Left forelimb (tissue), 1 donor: ENCODE results near the gene ERP44.
A peak's percentile ranks its signal among the peaks of the same experiment; 100 is the strongest.
"Not testable (repeated sequence)": the region's sequence is repeated elsewhere in the genome, so short reads cannot be mapped to it uniquely, and the experiment has no call there.

ENCODE experiments used
- DNase-seq: peaks from one replicate; pipeline ENCODE4 v3.0.0-alpha.2; 2018; ENCODE audit warnings: low spot score

The ERP44 gene

DNA sequence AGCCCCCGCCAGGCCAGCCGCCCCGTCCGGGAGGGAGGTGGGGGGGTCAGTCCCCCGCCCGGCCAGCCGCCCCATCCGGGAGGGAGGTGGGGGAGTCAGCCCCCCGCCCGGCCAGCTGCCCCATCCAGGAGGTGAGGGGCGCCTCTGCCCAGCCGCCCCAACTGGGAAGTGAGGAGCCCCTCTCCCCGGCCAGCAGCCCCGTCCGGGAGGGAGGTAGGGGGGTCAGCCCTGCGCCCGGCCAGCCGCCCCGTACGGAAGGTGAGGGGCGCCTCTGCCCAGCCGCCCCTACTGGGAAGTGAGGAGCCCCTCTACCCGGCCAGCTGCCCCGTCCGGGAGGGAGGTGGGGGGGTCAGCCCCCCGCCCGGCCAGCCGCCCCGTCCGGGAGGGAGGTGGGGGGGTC is 30.8 kb downstream of the ERP44 start:
- DNase-seq = not testable (repeated sequence)

DNA sequence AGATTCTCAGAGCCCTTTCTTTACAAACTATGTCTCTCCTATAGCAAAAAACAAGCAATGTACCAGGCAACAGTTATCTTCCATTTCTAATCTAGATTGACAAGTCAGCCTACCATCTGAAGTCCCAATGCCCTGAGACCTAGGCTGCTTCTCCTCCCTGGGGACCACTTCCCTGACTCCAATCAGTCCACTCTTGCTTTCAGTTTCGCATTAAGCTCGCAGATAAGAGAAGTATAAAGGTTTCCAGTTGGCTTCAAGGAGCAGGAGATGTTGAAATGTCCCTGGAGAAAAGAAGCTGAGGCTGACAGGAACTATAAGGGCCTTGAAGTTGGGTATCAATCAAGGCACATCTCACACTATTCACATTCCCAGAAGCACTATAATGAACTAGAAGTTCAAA is 32.3 kb downstream of the ERP44 start:
- DNase-seq = no peak

DNA sequence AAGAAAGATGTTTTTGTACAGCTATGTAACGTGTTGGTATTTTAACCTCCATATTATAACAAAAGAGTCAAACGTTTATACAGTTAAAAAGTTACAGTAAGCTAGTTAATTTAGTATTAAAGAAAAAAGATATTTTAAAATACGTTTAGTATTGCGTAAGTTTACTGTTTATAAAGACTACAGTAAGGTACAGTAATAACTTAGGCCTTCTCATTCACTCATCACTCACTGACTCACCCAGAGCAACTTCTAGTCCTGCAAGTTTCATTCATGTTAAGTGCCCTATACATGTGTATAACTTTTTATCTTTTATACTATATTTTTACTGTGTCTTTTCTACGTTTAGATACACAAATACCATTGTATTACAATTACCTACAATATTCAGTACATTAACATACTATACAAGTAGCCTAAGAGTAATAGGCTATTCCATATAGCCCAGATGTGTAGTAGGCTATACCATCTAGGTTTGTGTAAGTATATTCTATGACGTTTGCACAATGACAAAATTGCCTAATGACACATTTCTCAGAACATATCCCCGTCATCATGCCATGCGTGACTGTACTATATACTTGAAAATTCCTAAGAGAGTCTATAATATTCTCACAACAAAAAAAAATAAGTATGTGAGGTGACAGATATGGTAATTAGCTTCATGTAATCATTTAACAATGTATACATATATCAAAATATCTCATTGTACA is 33.8 kb downstream of the ERP44 start:
- no peak for DNase-seq

DNA sequence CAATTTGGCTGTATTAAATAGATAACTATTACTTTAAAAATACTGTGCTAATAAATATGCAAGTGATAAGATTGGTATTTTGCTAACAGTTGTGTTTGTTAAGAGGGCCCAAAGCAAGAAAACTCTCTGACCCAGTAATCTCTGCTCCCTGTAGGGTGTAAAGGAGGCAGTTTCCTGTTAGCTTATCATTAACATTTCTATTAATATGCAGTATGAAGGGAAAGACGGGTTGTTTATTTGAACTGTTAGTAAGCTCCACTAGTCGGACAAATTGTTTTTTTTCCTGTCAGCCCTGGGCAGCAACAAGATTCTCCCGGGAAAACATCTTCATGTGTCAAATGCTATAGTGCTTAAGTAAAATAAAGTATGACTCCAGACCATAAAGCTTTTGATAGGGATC is 35.6 kb downstream of the ERP44 start:
- DNase-seq = no peak

DNA sequence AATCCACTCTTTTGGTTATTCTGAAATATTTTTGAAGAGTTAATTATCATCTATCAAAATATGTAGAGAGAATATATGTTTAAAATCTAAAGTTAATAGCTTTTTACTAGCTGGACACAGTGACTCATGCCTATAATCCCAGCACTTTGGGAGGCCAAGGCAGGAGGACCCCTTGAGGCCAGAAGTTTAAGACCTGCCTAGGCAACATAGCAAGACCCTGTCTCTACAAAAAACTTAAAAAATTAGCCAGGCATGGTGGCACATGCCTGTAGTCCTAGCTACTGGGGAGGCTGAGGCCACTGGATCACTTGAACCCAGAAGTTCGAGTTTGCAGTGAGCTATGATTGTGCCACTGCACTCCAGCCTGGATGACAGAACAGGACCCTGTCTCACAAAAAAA is 36.1 kb downstream of the ERP44 start:
- DNase-seq = not testable (repeated sequence)

DNA sequence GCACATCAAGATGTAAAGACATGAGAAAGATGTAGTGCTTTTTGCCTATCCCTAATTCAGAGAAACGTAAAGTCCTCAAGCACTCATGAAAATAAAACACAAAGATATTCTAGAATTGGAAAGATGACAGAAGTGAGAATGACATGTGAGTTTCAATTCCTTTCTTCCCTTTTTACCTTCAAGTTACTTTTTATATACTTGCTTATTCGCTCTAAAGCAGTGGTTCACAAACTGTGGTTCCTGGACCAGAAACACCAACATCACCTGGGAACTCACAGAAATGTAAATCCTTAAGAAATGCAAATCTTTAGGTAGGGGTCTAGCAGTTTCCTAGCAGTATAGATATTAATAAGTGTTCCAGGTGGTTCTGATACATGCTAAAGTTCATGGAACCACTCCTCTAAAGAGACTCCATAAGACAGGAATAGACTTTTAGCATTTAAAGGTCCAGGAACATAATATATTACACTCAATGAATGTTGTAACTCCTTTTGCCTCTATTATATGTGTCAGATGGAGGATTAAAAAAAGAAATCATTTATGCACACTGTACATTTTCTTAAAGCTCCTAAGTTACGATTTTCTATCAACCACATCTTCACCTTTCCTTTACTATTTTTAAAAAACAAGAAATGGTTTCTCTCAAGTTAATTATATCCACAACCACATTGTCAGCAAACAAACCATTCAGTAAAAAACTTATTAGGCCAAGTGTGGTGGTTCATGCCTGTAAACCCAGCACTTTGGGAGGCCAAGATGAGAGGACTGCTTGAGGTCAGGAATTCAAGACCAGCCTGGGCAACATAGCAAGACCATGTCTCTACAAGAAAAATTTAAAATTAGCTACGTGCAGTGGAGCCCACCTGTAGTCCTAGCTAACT is 39.9 kb downstream of the ERP44 start:
- no peak for DNase-seq

DNA sequence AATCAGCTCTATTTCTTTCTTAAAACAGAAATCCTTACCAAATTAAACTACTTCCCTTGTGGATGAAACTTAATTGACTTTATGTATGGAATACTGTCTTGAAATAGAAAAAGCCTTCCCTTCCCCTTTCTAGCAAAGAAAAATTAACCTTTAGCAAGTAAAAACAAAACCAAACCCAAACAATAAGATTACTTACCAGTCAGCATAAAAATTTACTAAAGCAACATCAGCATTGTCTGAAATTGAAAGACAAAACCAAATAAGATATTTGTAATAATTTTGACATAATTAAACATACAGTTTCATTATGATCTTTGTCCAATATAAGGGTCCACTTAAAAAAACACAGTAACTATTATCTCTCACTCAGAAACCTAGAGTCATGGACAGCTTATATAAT is 41.2 kb downstream of the ERP44 start:
- no peak for DNase-seq

DNA sequence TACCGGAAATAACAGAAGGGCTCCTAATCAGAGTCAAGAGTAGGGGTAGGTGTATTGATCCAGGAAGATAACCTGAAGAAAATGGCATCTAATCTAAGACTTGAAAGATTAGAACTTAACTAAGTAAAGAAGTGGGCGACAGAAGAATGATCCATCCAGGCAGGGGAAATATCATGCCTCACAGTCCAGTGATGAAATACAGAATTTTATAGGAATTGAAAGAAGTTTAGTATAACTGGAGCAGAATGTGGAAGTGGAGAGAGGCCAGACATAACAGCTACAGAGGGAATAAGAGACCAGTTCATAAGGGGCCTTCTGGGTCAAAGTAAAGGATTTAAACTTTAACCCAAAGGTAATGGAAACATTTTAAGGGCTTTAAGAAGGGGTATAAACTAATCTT is 42.2 kb downstream of the ERP44 start:
- no peak for DNase-seq

DNA sequence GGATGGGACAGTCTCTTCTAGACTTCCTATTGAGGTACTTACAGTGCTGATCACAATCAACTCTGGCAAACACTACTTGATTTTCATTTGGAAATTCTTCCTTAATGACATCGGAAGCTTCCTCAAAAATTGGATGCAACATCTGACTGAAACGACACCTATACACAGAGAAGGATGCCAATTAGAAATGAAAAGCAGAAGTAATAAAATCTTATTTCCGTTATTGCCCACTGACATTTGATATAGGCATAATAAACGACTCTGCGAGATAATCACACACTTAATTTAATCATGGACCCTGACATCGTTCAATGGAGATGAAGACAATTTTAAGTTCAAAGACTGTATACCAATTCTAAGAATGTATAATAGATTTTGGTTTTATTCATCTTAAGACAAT is 46.4 kb downstream of the ERP44 start:
- DNase-seq = no peak

DNA sequence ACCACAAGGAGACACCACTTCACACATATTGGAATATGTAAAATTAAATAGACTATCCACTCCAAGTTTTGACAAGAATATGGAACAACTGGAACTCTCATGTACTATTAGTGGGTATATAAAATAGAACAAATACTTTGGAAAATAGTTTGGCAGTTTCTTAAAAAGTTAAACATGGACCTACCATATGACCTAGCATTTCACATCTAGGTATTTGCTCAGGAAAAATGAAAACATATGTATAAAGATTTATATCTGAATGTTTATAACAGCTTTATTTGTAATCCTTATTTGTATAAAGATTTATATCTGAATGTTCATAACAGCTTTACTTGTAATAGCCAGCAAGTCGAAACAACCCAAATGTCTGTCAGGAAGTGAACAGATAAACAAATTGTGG is 49.2 kb downstream of the ERP44 start:
- DNase-seq = no peak

DNA sequence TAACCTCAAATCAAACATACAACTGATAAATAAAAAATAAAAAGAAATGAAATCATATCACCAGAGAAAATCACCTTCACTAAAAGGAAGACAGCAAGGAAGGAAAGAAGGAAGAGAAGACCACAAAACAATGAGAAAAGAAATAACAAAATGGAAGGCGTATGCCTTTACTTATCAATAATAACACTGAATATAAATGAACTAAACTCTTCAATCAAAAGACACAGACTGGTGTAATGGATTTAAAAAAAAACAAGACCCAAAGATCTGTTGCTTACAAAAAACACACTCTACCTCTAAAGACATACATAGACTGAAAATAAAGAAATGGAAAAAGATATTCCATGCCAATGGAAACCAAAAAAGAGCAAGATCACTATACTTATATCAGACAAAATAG is 60.3 kb downstream of the ERP44 start:
- no peak for DNase-seq

DNA sequence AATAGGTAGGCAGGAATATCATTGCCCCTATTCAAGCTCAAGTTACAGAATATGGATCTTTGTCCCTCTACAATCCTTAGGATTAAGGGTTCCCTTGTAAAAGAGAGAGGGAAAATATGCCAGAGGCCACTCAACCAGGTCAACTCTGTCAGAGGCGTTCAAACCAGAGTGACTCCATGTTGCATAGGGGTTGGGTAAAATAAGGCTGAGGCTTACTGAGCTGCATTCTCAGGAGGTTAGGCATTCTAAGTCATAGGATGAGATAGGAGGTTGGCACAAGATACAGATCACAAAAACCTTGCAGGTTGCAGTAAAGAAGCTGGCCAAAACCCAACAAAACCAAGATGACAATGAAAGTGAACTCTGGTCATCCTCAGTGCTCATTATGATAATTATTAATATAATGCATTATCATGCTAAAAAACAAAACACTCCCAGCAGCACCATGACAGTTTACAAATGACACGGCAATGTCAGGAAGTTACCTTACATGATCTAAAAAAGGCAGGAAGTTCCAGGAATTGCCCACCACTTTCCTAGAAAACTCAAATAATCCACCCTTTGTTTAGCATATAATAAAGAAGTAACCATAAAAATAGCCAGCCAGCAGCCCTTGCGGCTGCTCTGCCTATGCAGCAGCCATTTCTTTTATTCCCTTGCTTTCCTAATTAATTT is 64.8 kb downstream of the ERP44 start:
- DNase-seq = no peak

DNA sequence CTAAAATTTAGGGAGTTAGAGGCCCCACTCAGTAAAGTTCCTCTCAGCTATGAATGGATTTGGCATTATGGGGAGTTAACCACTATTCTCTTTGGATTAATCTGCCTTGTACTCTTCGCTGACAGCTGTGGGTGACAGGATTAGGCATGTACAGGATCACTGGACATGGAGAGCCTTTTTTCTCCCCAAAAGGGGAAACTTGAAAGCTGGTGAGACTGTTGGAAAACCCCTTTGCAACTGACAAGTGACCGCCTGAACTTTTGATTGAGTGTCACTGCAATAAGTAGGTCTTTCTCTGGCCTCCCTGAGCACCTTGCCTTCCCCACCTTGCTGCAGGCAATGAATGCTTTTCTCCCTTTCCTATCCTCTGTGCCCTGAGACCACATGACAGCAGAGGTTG is 68.3 kb downstream of the ERP44 start:
- no peak for DNase-seq

DNA sequence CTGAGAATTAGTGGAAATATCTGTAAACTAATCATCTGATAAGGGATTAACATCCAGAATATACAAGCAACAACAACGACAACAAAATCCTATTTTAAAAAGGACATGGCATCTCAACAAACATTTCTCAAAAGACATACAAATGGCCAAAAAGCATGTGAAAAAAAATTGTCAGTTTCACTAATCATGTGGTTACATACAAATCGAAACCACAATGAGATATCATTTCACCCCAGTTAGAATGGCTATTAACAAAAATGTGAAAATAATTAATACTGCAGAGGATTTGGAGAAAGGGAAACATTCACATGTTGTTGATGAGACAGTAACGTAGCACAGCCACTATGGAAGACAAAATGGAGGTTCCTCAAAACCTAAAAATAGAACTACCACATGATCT is 69.5 kb downstream of the ERP44 start:
- no peak for DNase-seq

DNA sequence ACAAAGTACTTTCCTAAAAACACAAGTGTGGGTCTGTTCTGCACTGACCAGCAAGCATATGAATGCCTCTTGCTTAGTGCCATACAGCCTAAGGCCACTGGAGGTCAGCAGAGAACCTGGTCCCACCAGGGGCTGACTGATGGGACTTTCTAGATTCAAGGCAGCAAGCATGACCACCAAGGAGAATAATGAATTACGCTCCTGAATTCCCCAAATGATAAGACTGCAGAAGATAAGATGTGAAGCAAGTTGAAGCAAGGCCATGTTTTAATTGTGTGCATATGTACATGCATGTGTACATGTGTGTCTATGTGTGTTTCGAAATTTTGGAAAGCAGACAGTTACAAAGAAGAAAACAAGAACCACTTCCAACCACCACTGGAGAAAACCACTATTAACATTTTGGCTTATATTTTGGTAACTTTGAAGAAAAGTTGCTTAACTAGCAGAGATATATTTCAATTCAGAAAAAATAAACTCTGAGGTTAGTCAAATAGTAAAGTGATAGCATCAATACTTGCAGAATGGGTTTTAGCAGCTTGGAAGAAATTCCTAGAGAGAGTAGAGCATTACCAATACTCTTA is 70.5 kb downstream of the ERP44 start:
- DNase-seq = peak; percentile 78

DNA sequence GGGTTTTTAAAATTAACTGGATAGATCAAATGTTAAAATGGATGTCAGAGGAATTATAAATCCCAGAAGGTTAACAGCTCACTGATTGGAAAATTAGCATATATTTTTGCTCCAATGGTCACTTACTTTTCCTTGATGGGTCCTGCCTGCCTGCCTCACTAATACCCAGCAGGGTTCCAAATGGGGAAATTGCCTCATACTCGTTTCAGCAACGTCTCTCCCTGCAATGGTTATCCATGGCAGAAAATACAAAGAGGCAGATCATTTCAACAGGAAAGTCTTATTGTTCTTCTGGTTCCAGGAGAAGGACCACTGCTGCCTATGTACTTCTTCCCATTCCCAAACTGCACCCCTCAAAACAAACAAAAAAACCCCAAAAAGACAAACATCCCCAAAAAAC is 71.3 kb downstream of the ERP44 start:
- no peak for DNase-seq

DNA sequence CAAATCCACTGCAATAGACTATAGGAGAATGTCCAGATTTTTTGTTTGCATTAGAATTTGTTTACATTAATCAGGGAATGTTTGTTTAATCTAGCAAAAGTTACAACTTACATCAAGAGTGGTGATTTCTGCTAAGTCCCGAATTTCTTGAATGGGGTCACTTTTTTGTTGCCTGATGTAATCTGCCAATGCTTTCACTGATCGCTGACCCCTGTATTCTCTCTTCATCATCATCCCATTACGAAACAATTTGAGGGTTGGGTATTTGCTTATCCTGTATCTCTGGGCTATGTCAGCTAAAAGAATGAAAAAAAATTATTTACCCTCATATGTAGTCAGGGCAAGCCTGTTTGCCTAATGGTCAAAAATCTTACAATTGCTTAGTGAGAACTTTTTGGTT is 76.9 kb downstream of the ERP44 start:
- DNase-seq = no peak

DNA sequence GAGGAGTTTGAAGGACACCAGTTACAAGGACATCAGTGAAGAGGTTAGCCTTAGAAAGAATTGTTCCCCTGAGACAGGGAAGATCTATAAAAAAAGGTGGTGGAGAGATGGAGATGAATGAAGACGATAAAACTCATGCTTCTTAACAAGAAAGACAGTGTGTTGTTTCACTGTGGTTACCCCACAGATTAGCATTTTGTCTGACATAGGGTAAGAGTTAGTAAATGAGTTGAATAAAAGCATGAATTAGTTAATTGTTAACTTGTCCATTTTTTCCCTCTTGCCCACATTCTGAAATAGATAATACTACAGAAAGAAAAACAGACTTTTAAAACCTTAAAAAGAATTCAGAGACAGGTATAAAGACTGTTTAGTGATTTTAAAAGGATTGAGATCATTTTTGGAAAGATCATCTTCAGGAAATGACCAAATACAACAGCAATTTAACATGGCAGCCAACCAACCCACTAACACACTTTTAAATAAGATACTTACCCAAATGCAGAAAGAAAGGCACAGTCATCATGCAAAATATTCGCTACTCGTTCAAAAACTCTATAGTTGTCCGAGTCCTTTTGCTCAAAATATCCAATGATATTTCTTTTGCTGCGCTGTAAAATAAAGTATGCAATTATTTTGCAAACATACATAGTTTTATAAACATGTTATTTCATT is 78.5 kb downstream of the ERP44 start:
- DNase-seq = no peak

DNA sequence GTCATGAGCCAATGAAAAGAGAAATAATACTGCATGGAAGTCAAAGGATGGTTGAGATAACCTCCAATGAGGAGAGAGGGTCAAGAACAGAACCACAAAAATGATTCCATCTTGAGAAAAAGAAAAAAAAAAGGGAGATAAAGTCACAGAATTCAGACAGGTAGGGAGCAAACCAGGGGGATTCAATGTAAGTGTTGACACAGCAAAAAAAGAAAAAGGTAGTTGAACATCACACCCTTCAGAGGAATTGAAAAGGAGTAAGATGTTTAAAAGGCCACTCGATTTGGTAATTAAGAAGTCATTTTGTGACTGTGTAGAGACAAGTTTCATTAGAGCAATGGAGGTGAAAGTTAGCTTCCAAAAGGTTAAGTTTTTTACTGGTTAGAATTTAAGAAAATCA is 79.3 kb downstream of the ERP44 start:
- no peak for DNase-seq

DNA sequence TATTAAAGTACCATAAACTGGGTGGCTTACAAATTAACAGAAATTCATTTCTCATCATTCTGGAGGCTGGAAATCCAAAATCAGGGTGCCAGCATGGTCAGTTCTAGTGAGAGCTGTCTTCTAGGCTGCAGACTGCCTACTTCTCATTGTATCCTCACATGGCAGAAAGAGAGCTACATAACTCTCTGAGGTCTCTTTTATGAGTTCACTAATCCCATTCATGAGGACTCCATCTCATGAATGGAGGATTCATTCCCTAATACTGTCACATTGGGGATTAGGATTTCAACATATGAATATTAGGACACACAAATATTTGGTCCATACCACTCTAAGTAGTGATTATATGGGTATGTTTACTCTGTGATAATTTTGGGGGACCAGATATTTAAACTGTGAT is 84.0 kb downstream of the ERP44 start:
- DNase-seq = no peak

DNA sequence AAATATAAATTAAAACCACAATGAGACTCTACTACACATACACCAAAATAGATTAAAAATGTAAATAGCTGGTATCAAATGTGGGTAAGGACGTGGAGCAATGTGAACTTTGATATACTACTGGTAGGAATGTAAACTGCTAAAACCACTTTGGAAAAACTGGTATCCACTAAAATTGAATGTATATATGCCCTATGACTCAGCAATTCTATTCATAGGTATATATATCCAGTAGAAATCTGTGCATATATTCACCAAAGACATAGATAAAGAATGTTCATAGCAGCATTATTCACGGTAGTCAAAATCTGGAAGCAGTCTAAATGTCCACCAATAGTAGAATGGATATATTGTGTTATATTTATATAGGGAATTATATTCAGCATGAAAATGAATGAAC is 85.2 kb downstream of the ERP44 start:
- no peak for DNase-seq

DNA sequence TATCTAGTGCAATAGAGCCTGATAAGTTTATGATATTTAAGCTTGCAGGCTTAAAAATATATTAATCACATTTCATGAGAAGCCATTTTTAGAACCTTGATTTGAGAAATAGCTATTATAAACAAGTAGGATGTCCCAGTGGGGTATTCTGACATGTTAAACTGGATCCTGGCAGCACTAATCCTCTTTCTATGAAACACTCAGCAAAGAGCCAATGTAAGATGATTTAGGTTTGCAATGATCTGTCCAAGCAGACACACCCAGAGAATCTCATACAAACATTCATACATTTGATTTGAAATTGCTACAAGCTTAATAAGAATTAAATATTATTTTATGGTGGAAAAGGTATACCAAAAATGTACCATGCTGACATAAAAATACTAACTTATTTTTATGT is 86.5 kb downstream of the ERP44 start:
- no peak for DNase-seq
